Measurements from ENCODE around the gene TMEM41A.
"Not testable (repeated sequence)": the region's sequence is repeated elsewhere in the genome, so short reads cannot be mapped to it uniquely, and the experiment has no call there.

Gene TMEM41A

DNA sequence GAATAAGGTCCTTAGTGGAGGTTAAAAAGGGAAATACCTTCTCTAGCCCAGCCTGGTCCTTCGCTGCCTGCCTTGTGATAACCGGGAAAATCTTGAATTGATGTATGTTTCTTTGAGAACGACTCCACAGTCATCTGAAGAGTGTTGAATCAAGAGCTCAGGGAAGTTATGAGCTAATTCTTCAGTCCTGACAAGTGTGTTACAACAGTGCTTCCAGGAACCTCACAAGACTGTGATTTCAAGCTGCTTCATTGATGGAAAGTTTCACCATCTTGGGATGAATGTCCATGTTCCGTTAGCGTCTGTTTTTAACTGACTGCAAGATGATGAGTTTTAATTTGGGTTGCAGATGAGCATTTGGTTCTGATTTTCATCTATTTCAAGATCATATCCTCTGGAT, 12.4 kb downstream of the TMEM41A start:
- no peak for DNase-seq

DNA sequence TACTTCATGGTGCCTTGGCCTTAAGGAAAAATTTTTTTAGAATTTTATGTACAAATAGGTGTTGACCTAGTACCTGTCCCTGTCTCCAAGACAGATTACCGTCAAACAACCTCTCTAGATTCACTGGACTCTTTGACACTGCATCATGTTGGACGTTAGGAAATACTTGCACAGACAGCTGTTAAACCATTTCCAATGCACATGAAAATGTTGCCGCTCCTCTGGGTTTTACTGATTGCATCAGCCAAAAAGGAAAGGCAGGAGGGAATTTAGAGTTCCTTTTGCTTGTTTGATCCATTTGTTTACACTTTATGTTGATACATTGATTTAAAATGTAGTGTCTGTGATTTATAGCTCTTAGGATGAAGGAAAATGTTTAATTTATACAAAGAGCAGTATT, 14.5 kb downstream of the TMEM41A start:
- DNase-seq, result no peak

GRCh38 chr3:185479373-185479945, 19.4 kb downstream of the TMEM41A start:
- DNase-seq, result no peak

DNA sequence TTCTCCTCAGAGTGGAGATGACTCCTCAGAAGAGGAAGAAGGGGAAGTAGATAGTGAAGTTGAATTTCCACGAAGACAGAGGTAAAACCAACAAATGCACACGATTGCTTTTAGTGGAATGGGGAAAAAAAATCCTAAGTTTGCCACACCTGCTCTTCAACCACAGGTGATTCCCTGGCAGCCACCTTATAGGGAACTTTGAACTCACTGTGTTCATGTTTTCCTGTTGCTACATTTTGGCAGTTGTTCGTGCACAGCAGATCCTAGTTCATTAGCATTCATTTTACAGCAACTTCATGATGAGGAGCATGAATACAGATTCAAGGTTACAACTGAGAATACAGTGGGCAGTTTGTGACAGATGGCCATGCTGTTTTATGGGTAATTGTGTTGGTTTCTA, 21.5 kb downstream of the TMEM41A start:
- no peak for DNase-seq

DNA sequence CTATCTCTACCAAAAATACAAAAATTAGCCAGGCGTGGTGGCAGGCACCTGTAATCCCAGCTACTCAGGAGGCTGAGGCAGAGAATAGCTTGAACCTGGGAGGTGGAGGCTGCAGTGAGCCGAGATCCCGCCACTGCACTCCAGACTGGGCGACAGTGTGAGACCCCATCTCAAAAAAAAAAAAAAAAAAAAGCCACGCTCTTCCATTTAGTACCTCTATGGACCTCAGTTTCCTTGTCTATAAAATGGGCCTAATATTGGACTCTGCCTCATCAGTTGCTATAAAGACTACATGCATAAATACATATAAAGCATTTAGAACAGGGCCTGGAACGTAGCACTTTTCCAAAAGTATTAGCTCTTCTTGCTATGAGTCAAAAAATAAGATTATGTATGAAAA, 23.9 kb downstream of the TMEM41A start:
- not testable (repeated sequence) for DNase-seq

DNA sequence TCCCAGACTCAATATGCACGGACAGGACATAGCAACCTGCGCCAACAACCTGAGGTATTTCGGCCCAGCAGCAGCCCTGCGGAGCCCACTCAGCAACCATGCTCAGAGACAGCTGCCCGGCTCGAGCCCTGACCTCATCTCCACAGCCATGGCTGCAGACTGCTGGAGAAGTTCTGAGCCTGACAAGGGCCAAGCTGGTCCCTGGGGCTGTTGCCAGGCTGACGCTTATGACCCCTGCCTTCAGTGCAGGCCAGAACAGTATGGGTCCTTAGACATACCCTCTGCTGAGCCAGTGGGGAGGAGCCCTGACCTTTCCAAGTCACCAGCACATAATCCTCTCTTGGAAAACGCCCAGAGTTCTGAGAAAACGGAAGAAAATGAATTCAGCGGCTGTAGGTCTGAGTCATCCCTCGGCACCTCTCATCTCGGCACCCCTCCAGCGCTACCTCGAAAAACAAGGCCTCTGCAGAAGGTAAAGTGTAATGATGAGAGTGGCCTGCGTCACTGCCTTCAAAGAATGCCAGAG, 25.5 kb downstream of the TMEM41A start:
- DNase-seq, result no peak

- DNase-seq, result no peak
Measured at GRCh38 chr3:185470323-185470722, 28.5 kb downstream of the TMEM41A start.

GRCh38 chr3:185469542-185469941, 29.3 kb downstream of the TMEM41A start:
- no peak for DNase-seq

DNA sequence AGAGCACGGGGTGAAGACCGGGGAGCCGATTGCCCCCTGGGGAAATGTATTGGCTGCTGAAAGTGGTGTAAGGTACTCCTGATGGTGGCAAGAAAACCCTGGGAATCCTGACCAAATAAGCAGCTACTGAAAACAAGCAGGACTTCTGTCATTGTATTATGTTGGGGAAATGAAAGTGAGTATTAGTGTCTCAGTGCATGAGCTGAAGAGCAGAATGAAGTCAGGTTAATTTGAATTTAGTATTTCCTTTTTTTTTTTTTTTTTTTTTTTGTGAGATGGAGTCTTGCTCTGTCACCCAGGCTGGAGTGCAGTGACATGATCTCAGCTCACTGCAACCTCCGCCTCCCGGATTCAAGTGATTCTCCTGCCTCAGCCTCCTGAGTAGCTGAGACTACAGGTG, 32.7 kb downstream of the TMEM41A start:
- DNase-seq, result not testable (repeated sequence)

DNA sequence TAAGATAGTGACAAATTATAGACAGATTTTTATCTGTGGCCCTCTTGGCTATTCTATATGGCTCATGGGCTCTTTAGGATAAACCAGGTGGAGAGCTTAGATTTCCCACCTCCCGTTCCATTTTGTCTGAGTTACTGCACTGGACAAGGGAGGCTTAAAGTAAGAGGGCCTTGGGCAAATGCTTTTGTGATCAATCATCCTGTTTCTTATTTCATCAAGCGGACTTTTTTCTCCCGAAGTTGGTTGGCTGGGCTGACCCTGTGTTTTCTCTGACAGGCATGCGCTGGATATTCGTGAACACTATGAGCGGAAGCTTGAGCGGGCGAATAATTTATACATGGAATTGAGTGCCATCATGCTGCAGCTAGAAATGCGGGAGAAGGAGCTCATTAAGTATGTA, 33.4 kb downstream of the TMEM41A start:
- DNase-seq, result no peak

- DNase-seq, result peak in 1 of 2 experiments; percentile 4
Measured at GRCh38 chr3:185460719-185461350, 38.0 kb downstream of the TMEM41A start.

GRCh38 chr3:185460309-185460708, 38.5 kb downstream of the TMEM41A start:
- no peak for DNase-seq

GRCh38 chr3:185457376-185457775, 41.5 kb downstream of the TMEM41A start:
- DNase-seq, result no peak

DNA sequence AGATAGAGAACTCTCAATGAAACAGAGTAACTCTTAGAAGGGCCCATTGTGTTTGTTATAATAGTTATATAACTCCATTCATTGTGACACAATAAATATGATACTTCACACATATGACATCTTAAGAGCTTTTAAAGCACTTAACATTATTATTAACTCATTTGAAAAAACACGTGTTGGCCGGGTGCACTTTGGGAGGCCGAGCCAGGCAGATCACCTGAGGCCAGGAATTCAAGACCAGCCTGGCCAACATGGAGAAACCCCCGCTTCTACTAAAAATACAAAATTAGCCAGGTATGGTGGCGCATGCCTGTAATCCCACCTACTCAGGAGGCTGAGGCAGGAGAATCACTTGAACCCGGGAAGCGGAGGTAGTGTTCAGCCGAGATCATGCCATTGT, 47.4 kb downstream of the TMEM41A start:
- not testable (repeated sequence) for DNase-seq

DNA sequence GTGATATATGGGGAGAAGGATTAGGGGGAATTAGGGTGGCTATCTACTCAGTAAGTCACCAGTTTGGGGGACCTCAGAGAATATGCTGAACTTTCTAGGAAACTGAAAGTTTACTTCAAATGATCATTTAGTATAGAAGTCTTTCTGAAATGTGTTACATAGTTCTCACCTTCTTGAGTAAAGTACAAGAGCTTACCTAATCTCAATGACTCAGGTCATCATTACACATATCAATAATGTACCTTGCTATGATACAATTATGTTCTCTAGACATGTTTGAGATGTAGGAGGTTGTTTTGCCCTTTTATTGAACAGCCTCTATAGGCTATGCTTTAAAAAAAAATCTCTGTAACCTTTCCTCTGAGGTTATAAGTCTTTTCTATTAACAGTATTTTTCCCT, 50.7 kb downstream of the TMEM41A start:
- DNase-seq, result no peak

DNA sequence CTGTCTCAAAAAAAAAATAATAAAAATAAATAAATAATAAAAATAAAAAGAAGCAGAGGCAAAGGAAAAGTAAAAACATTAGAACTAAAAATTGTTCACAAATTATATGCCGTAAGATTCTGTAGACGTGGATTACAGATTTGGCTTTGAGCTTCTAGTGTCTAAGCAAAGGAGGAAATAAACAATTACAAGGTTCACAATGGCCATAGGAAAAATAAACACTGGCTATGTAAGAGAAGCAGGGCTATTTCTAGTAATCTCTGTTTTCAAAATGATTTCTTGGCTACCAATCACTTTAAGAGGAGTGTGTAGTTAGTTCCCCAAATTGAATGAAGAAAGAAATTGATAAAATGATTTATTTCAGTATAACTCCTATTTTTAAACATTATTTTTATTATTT, 54.5 kb downstream of the TMEM41A start:
- no peak for DNase-seq

GRCh38 chr3:185442031-185442430, 56.8 kb downstream of the TMEM41A start:
- no peak for DNase-seq

DNA sequence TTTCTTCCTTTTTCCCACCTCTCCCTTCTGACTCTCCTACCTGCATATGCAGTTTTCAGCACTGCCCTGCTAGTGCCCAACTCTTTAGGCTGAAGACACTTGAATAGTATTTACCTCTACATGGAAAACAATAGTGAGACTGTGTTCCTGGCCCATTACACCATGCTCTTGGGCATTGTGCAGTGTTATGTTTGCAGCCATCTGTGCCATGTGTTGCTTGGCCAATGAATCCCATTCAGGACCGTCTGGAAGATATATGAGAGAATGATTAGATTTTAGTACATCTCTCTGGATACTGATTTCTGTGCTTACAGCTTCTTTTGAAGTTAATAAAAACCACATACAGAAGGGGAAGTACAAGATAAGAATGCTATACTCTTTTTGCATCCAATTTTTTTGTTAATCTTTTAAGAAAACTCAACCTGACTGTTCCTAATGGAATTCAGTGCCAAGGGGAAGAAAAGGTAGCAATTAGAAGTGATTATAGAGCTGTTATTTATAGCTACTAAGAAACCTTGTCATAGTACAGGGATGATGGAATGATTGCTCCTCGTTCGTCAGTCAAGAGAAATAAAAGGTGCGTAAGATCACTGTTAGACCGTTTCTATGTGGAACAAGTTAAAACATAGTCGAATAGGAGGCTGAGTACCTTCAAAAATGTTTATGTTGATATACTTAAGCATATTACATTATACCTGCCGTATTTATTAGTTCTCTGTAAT, 58.9 kb downstream of the TMEM41A start:
- DNase-seq, result no peak
